Activated naive CD4-positive, alpha-beta T cell treated with anti-CD3 and anti-CD28 coated beads for 36 hours (primary cell): ENCODE measurements around the gene KCNJ1. TPM values are rescaled to one million over a fixed set of nuclear protein-coding genes. Genes with fewer than 3 reads are reported as not detected.
A peak's percentile ranks its signal among the peaks of the same experiment; 100 is the strongest.

Experiments
- CTCF ChIA-PET: fragments of 350-600 bp; sonication (Branson Sonifier 250); formaldehyde crosslinking; loops from one replicate; lab custom pipeline; 2021; ENCODE audit warnings: antibody characterized with exemption; lab: Charles Lee
- DNase-seq: peaks from one replicate; pipeline ENCODE4 v3.0.0-alpha.2; 2020
- H3K27ac Mint-ChIP-seq: one replicate; pipeline ENCODE4 v1.8.0; 2021; ENCODE audit warnings: mild to moderate bottlenecking, mixed read lengths
- H3K27me3 Mint-ChIP-seq: one replicate; pipeline ENCODE4 v1.8.0; 2021; ENCODE audit warnings: low read depth, mixed read lengths
- H3K36me3 Mint-ChIP-seq: one replicate; pipeline ENCODE4 v1.8.0; 2021; ENCODE audit warnings: low read depth, mixed read lengths
- H3K4me1 Mint-ChIP-seq: one replicate; pipeline ENCODE4 v1.8.0; 2021; ENCODE audit warnings: low read depth, mixed read lengths
- H3K4me3 Mint-ChIP-seq: one replicate; pipeline ENCODE4 v1.8.0; 2021; ENCODE audit warnings: mild to moderate bottlenecking, moderate library complexity, mixed read lengths
- H3K9me3 Mint-ChIP-seq: one replicate; pipeline ENCODE4 v1.8.0; 2021; ENCODE audit warnings: mixed read lengths
- intact Hi-C: fragments of 100-400 bp; cut with micrococcal nuclease; formaldehyde crosslinking; loops from one replicate; pipeline ENCODE4 v1.15.1; 2023
- total RNA-seq, 2 experiments: library from RNA; stranded (reverse); gene quantifications; one replicate each; pipeline ENCODE4 v1.2.3, GENCODE V29; 2021

KCNJ1 gene
- total RNA-seq, 2 experiments from 2014 or later = not detected

GRCh38 chr11:128897826-128898225, 30.7 kb upstream of the KCNJ1 start:
- H3K4me1 Mint-ChIP-seq = no peaks in the 10 kb centered on the region
- no peak overlapping the region for H3K4me3 Mint-ChIP-seq
- DNase-seq = no peak
- CTCF ChIA-PET = no interaction called here
- H3K27ac Mint-ChIP-seq = no peak overlapping the region
- H3K27me3 Mint-ChIP-seq = no peaks in the 10 kb centered on the region
- intact Hi-C loops = no loop called here
- no peaks in the 10 kb centered on the region for H3K36me3 Mint-ChIP-seq
- H3K9me3 Mint-ChIP-seq = no peaks in the 10 kb centered on the region

- Mint-ChIP-seq H3K27me3 (peaks cover 10% of the 10 kb centered on the region), H3K9me3 (no peaks in the 10 kb centered on the region), H3K4me3 (no peak overlapping the region), H3K4me1 (peaks cover 2% of the 10 kb centered on the region), H3K27ac (no peak overlapping the region), H3K36me3 (no peaks in the 10 kb centered on the region)
- intact Hi-C loops = no loop called here
- no peak for DNase-seq
- CTCF ChIA-PET = no interaction called here
Observed at GRCh38 chr11:128896356-128896755, 29.3 kb upstream of the KCNJ1 start.

- H3K27me3 Mint-ChIP-seq = peaks cover 14% of the 10 kb centered on the region
- intact Hi-C loops = no loop called here
- H3K4me1 Mint-ChIP-seq = peaks cover 5% of the 10 kb centered on the region
- no peaks in the 10 kb centered on the region for H3K36me3 Mint-ChIP-seq
- no peak overlapping the region for H3K27ac Mint-ChIP-seq
- DNase-seq = no peak
- CTCF ChIA-PET = interaction anchor here (3.1 kb wide), 1 partner anchor 11 kb away, joined by 14 read pairs; no protein-coding TSS in a partner anchor
- H3K4me3 Mint-ChIP-seq = no peak overlapping the region
- H3K9me3 Mint-ChIP-seq = no peaks in the 10 kb centered on the region
Observed at GRCh38 chr11:128895526-128895925, 28.4 kb upstream of the KCNJ1 start.

- Mint-ChIP-seq H3K4me3 (no peak overlapping the region), H3K4me1 (peaks cover 5% of the 10 kb centered on the region), H3K27ac (no peak overlapping the region), H3K27me3 (peaks cover 16% of the 10 kb centered on the region), H3K9me3 (no peaks in the 10 kb centered on the region), H3K36me3 (no peaks in the 10 kb centered on the region)
- CTCF ChIA-PET = interaction anchor here (3.1 kb wide), 1 partner anchor 10 kb away, joined by 14 read pairs; no protein-coding TSS in a partner anchor
- DNase-seq = no peak
- intact Hi-C loops = no loop called here
Observed at GRCh38 chr11:128894685-128895084, 27.6 kb upstream of the KCNJ1 start.

GRCh38 chr11:128894286-128894681, 27.2 kb upstream of the KCNJ1 start:
- Mint-ChIP-seq H3K4me1 (peaks cover 5% of the 10 kb centered on the region), H3K27me3 (peaks cover 20% of the 10 kb centered on the region)
- no peak for DNase-seq

GRCh38 chr11:128893578-128894285, 26.6 kb upstream of the KCNJ1 start:
- CTCF ChIA-PET = interaction anchor here (3.1 to 10.5 kb wide), 3 partner anchors 9 to 63 kb away, joined by 14 to 114 read pairs (median 46); no protein-coding TSS in a partner anchor
- intact Hi-C loops = no loop called here

More at GRCh38 chr11:128894286-128894681, 27.2 kb upstream of the KCNJ1 start:
- Mint-ChIP-seq H3K27ac (no peak overlapping the region), H3K36me3 (no peaks in the 10 kb centered on the region), H3K9me3 (no peaks in the 10 kb centered on the region), H3K4me3 (no peak overlapping the region)
- CTCF ChIA-PET = interaction anchor here (3.1 kb wide), 1 partner anchor 10 kb away, joined by 14 read pairs; no protein-coding TSS in a partner anchor
- intact Hi-C loops = no loop called here

GRCh38 chr11:128892866-128893565, 25.9 kb upstream of the KCNJ1 start:
- no peak for DNase-seq
- H3K4me1 Mint-ChIP-seq = peaks cover 5% of the 10 kb centered on the region
- no peaks in the 10 kb centered on the region for H3K9me3 Mint-ChIP-seq
- CTCF ChIA-PET = interaction anchor here (0.7 to 10.5 kb wide), 6 partner anchors 8 to 64 kb away, joined by 3 to 114 read pairs (median 10); no protein-coding TSS in a partner anchor
- no peak overlapping the region for H3K4me3 Mint-ChIP-seq
- peaks cover 29% of the 10 kb centered on the region for H3K27me3 Mint-ChIP-seq
- intact Hi-C loops = no loop called here
- H3K36me3 Mint-ChIP-seq = no peaks in the 10 kb centered on the region
- H3K27ac Mint-ChIP-seq = no peak overlapping the region

More at GRCh38 chr11:128893578-128894285, 26.6 kb upstream of the KCNJ1 start:
- Mint-ChIP-seq H3K9me3 (no peaks in the 10 kb centered on the region), H3K4me1 (peaks cover 5% of the 10 kb centered on the region), H3K27ac (no peak overlapping the region), H3K36me3 (no peaks in the 10 kb centered on the region), H3K27me3 (peaks cover 23% of the 10 kb centered on the region), H3K4me3 (no peak overlapping the region)
- DNase-seq = no peak

GRCh38 chr11:128891913-128892398, 24.9 kb upstream of the KCNJ1 start:
- Mint-ChIP-seq H3K4me3 (no peak overlapping the region), H3K27ac (no peak overlapping the region), H3K9me3 (no peaks in the 10 kb centered on the region), H3K4me1 (peaks cover 5% of the 10 kb centered on the region), H3K27me3 (peaks cover 34% of the 10 kb centered on the region), H3K36me3 (no peaks in the 10 kb centered on the region)
- intact Hi-C loops = no loop called here
- CTCF ChIA-PET = interaction anchor here (0.7 to 10.5 kb wide), 5 partner anchors 10 to 65 kb away, joined by 3 to 114 read pairs (median 7); no protein-coding TSS in a partner anchor
- DNase-seq = no peak

GRCh38 chr11:128890543-128891368, 23.7 kb upstream of the KCNJ1 start, which contains the start of gene KCNJ5:
TSS of gene KCNJ5 (plus strand) at chr11:128891356. CDS start at chr11:128911274, 19,918 bp downstream.
- no peak for DNase-seq

GRCh38 chr11:128890216-128890542, 23.1 kb upstream of the KCNJ1 start:
- CTCF ChIA-PET = interaction anchor here (6.0 to 10.5 kb wide), 2 partner anchors 17 to 67 kb away, joined by 46 to 114 read pairs; no protein-coding TSS in a partner anchor
- Mint-ChIP-seq H3K36me3 (no peaks in the 10 kb centered on the region), H3K27me3 (peaks cover 41% of the 10 kb centered on the region), H3K4me1 (peaks cover 5% of the 10 kb centered on the region), H3K4me3 (no peak overlapping the region), H3K27ac (no peak overlapping the region), H3K9me3 (no peaks in the 10 kb centered on the region)
- no peak for DNase-seq
- intact Hi-C loops = no loop called here

More at GRCh38 chr11:128890543-128891368, 23.7 kb upstream of the KCNJ1 start, which contains the start of gene KCNJ5:
- peaks cover 5% of the 10 kb centered on the region for H3K4me1 Mint-ChIP-seq
- CTCF ChIA-PET = interaction anchor here (6.0 to 10.5 kb wide), 2 partner anchors 16 to 66 kb away, joined by 46 to 114 read pairs; no protein-coding TSS in a partner anchor
- no peak within 1 kb of the TSS for H3K27ac Mint-ChIP-seq
- H3K27me3 Mint-ChIP-seq = peaks cover 38% of the 10 kb centered on the region
- no peaks in the 10 kb centered on the region for H3K36me3 Mint-ChIP-seq
- peak within 1 kb of the TSS; percentile 66 for H3K4me3 Mint-ChIP-seq
- intact Hi-C loops = no loop called here
- H3K9me3 Mint-ChIP-seq = no peaks in the 10 kb centered on the region

- H3K27me3 Mint-ChIP-seq = peaks cover 42% of the 10 kb centered on the region
- CTCF ChIA-PET = interaction anchor here (6.0 to 10.5 kb wide), 2 partner anchors 17 to 67 kb away, joined by 46 to 114 read pairs; no protein-coding TSS in a partner anchor
- H3K36me3 Mint-ChIP-seq = no peaks in the 10 kb centered on the region
- no peak overlapping the region for H3K27ac Mint-ChIP-seq
- intact Hi-C loops = no loop called here
- no peak overlapping the region for H3K4me3 Mint-ChIP-seq
- DNase-seq = no peak
- no peaks in the 10 kb centered on the region for H3K9me3 Mint-ChIP-seq
- H3K4me1 Mint-ChIP-seq = peaks cover 5% of the 10 kb centered on the region
Observed at GRCh38 chr11:128889657-128890213, 22.6 kb upstream of the KCNJ1 start.
